ACC112 (cell line): Measurements from ENCODE around the gene HYAL2.
A peak's percentile ranks its signal among the peaks of the same experiment; 100 is the strongest.

Source experiments
- H2AFZ ChIP-seq: fragments of 200-600 bp; sonication (generic); one replicate; pipeline ENCODE4 v1.6.0; 2017; ENCODE audit warnings: antibody characterized with exemption, low read length; ENCODE audit not compliant: unreplicated experiment
- H3K27ac ChIP-seq: fragments of 200-600 bp; sonication (generic); 2 replicates; pipeline ENCODE4 v1.5.1; 2014; ENCODE audit warnings: low read depth, mild to moderate bottlenecking, antibody characterized with exemption, low read length, moderate library complexity
- H3K27me3 ChIP-seq: fragments of 200-600 bp; sonication (generic); 2 replicates; pipeline ENCODE4 v1.6.1; 2014; ENCODE audit warnings: mild to moderate bottlenecking, antibody characterized with exemption, low read length, moderate library complexity, mixed read lengths; ENCODE audit not compliant: insufficient read depth
- H3K36me3 ChIP-seq: fragments of 200-600 bp; sonication (generic); 2 replicates; pipeline ENCODE4 v1.6.1; 2016; ENCODE audit warnings: mild to moderate bottlenecking, antibody characterized with exemption, low read length, moderate library complexity, mixed read lengths; ENCODE audit not compliant: insufficient read depth
- H3K4me1 ChIP-seq: fragments of 200-600 bp; sonication (generic); one replicate; pipeline ENCODE4 v1.6.1; 2016; ENCODE audit warnings: low read length, mixed read lengths; ENCODE audit not compliant: insufficient read depth, unreplicated experiment, control insufficient read depth
- H3K4me3 ChIP-seq: fragments of 200-600 bp; sonication (generic); 2 replicates; pipeline ENCODE4 v1.5.1; 2014; ENCODE audit warnings: mild to moderate bottlenecking, low read depth, low read length
- H3K79me2 ChIP-seq: fragments of 200-600 bp; sonication (generic); one replicate; pipeline ENCODE4 v1.6.0; 2016; ENCODE audit warnings: low read length; ENCODE audit not compliant: control insufficient read depth, unreplicated experiment, insufficient read depth

HYAL2 gene, protein sequence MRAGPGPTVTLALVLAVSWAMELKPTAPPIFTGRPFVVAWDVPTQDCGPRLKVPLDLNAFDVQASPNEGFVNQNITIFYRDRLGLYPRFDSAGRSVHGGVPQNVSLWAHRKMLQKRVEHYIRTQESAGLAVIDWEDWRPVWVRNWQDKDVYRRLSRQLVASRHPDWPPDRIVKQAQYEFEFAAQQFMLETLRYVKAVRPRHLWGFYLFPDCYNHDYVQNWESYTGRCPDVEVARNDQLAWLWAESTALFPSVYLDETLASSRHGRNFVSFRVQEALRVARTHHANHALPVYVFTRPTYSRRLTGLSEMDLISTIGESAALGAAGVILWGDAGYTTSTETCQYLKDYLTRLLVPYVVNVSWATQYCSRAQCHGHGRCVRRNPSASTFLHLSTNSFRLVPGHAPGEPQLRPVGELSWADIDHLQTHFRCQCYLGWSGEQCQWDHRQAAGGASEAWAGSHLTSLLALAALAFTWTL

GRCh38 chr3:50322386-50323091 lies at the start of gene HYAL2:
TSS of gene HYAL2 (minus strand) at chr3:50322745. CDS start at chr3:50320489, 2,256 bp downstream.
- Histone ChIP-seq H2AFZ (peak within 1 kb of the TSS; percentile 65), H3K4me3 (peak within 1 kb of the TSS; percentile 84), H3K27me3 (no peaks in the 10 kb centered on the region), H3K79me2 (peaks cover 29% of the 10 kb centered on the region), H3K27ac (peak within 1 kb of the TSS; percentile 88), H3K36me3 (peaks cover 7% of the 10 kb centered on the region; the same call in 1 of the 2 replicates), H3K4me1 (peaks cover 35% of the 10 kb centered on the region)

DNA sequence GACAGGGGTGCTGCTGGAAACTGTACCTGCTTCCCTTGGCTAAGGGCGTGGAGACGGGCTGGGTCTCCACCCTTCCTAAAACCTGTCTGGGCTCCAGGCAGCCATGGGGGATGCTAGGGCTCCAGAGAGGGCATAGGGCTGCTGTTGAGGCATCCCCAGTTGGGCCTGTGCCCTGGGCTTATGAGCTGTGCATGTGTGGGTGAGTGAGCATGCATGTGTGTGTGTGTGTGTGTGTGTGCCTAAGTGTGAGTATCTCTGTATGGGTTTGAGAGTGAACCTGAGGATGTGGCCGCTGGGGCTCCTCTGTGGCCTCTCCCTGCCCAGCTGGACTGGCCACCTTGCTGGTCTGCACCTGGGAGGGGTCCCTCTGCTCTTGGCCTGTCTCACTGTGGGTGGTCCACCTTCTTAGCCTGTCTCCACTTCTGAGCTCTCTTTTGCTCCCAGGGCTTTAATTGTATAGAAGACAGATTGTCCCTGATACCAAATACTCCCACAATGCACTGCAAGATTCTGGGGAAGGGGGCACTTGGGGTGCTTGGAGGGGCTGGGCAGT lies 48.7 kb upstream of the HYAL2 start:
- H3K27me3 ChIP-seq, result peaks cover 12% of the 10 kb centered on the region
- no peak overlapping the region for H3K4me3 ChIP-seq
- no peaks in the 10 kb centered on the region for H3K36me3 ChIP-seq
- H3K79me2 ChIP-seq, result no peaks in the 10 kb centered on the region
- H2AFZ ChIP-seq, result no peak overlapping the region
- no peak overlapping the region for H3K27ac ChIP-seq
- no peaks in the 10 kb centered on the region for H3K4me1 ChIP-seq

GRCh38 chr3:50370594-50370993 lies 48.0 kb upstream of the HYAL2 start:
- Histone ChIP-seq H3K4me1 (no peaks in the 10 kb centered on the region), H3K27ac (no peak overlapping the region), H3K27me3 (peaks cover 18% of the 10 kb centered on the region), H3K79me2 (no peaks in the 10 kb centered on the region), H3K36me3 (no peaks in the 10 kb centered on the region), H2AFZ (no peak overlapping the region), H3K4me3 (no peak overlapping the region)

DNA sequence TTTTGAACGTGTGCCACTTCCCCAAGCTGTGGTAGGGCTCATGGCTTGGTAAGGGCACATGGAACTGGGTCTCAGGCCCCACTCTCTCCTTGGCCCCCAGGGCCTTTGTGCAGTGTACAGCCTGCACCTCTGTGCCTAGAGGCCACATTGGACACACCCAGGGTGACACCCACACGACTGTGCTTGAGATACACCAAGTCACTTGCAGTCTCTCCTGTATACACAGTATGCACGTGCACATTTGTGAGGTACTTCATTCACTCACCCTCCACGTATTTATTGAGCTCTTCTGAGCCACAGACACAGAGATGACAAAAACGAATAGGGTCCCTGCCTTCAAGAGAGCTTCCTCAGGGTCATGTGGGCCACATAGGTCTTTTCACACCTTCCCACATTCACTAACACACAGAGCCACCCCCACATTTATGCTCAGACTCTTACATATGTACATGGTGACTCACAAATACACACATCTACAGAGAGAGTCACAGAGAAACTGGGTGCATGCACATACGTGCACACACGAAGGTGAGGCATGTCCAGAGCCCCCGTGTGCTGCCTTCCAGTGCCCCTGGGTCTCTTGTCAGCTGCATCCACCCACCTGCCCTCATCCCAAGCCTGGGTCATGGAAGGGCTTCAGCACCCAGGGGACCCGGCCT lies 46.6 kb upstream of the HYAL2 start:
- Histone ChIP-seq H3K27me3 (peaks cover 19% of the 10 kb centered on the region), H3K4me3 (no peak overlapping the region), H2AFZ (no peak overlapping the region), H3K36me3 (no peaks in the 10 kb centered on the region), H3K4me1 (no peaks in the 10 kb centered on the region), H3K27ac (no peak overlapping the region), H3K79me2 (no peaks in the 10 kb centered on the region)

DNA sequence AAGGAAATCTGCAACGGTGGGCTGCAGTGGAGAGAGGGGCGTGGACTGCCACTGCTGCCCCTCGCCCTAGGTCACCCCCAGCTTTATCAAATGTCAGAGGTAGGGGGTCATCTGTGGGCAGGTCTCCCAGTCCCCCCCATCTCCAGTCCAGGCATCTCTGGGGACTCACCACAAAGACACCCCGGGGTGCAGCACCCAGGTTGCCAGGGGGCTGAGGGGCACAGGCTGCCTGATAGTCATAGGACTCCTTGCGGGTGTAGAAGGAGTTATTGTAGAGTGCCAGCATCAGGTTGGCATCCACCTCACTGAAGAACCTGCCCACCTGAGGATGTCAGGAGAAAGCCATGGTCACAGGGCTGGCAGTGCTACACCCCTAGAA lies 43.3 kb upstream of the HYAL2 start:
- Histone ChIP-seq H3K27me3 (peaks cover 11% of the 10 kb centered on the region), H3K27ac (no peak overlapping the region), H3K79me2 (no peaks in the 10 kb centered on the region), H2AFZ (no peak overlapping the region), H3K4me1 (no peaks in the 10 kb centered on the region), H3K4me3 (no peak overlapping the region), H3K36me3 (no peaks in the 10 kb centered on the region)

GRCh38 chr3:50365080-50365841 lies 42.7 kb upstream of the HYAL2 start:
- H2AFZ ChIP-seq, result peak overlapping the region; percentile 15
- no peaks in the 10 kb centered on the region for H3K4me1 ChIP-seq
- no peaks in the 10 kb centered on the region for H3K79me2 ChIP-seq
- H3K27ac ChIP-seq, result no peak overlapping the region
- H3K36me3 ChIP-seq, result no peaks in the 10 kb centered on the region
- peak overlapping the region; percentile 73 for H3K4me3 ChIP-seq
- peaks cover 9% of the 10 kb centered on the region for H3K27me3 ChIP-seq

DNA sequence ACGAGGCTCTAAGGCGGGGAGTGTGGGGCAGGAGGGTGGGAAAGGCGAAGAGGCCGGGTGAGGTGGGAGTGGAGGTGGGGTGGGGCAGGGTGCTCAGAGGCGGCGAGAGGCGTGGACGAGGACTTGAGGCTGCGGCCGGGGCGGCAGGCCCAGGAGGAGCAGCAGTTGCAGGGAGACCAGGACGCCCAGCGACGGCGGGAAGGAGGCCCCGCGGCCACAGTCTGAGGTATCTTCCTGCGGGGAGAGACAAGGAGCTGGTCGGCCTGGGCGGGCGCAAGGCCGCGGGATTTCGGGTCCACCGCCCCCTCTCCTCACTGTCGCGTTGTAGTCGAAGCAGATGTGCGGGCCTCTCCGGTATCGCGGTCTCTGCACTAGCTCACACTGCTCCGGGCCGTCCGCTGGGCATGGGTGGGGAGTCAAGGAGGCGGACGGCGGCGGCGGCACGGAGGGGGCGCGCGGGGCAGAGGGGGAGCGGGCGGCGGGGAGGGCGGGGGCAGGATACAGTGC lies 42.1 kb upstream of the HYAL2 start:
- Histone ChIP-seq H3K4me3 (peak overlapping the region; percentile 73), H3K79me2 (no peaks in the 10 kb centered on the region), H3K27ac (no peak overlapping the region), H3K4me1 (no peaks in the 10 kb centered on the region), H3K36me3 (no peaks in the 10 kb centered on the region), H2AFZ (no peak overlapping the region), H3K27me3 (peaks cover 9% of the 10 kb centered on the region)

DNA sequence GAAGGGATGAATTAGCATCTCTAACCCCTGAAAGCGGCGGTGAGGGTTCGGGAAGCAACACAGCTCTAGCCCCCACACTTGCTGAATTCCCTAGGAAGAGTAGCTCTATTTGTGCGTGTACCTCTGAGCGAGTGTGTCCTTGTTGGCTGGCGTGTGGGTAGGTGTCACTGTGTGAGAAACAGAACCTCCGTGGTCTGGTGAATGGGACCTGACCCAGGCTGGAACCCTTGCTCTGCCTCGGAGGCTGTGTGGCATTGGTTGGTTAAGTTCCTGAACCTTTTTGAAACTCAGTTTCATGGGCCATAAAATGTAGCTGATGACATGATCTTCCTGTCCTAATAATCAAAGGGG lies 37.2 kb upstream of the HYAL2 start:
- Histone ChIP-seq H3K4me3 (peak overlapping the region; percentile 88), H3K27me3 (no peaks in the 10 kb centered on the region), H2AFZ (peak overlapping the region; percentile 85), H3K79me2 (peaks cover 45% of the 10 kb centered on the region), H3K27ac (no peak overlapping the region), H3K36me3 (no peaks in the 10 kb centered on the region), H3K4me1 (peaks cover 27% of the 10 kb centered on the region)

DNA sequence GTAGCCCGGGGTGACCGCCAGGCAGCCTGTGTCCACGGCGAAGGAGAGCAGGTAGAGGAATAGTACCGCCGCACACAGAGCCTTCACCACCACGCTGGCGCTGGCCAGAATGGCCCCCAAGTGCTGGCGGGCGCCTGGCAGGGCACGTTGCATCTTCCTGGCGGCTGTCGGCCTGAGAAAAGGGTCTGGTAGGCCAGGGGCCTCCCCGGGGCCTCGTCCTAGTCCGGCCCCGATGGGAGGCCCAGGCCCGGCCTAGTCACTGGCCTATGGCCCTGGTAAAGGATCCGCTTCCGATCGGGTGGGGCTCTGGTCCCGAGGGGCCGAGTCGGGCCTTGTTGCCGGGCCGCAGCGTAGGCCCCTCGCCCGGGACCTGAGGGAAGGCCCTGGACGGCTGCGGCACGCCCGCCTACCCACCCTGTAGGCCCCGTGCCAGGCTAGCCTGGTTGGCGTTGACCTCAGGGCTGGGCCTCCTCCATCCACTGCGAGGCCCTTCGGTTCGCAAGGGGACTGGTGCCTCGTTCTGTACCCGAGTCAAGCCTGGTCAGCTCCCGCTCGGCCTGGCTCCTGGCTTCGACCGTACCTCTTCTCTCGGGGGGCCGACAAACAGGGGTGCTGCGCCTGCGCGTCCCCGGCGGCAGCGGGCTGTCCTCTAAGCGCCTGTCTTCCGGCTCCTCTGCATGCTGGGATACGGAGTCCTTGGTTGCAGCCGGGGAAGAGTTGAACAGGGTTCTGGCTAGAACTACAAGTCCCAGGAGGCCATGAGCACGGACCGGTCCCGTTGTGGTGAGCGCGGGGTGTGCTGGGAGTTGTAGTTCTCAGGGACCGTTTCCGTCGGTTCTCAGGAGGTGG lies 36.6 kb upstream of the HYAL2 start, which contains the start of gene TMEM115:
Gene TMEM115 (minus strand): TSS at position 611 of the 849 bp plus-strand sequence. CDS start 458 bp downstream, at position 153.
- no peaks in the 10 kb centered on the region for H3K27me3 ChIP-seq
- peak within 1 kb of the TSS; percentile 85 for H2AFZ ChIP-seq
- peak within 1 kb of the TSS; percentile 69 for H3K27ac ChIP-seq
- no peaks in the 10 kb centered on the region for H3K36me3 ChIP-seq
- H3K4me3 ChIP-seq, result peak within 1 kb of the TSS; percentile 88
- peaks cover 50% of the 10 kb centered on the region for H3K79me2 ChIP-seq
- H3K4me1 ChIP-seq, result peaks cover 27% of the 10 kb centered on the region
